ENCODE data around the gene SLC19A1. TPM values are rescaled to one million over a fixed set of nuclear protein-coding genes. Genes with fewer than 3 reads are reported as not detected.

The SLC19A1 gene
- polyA plus RNA-seq, 1 experiment = 8.1 TPM

GRCh38 chr21:45455674-45456583 lies 86.3 kb downstream of the SLC19A1 start:
- Histone ChIP-seq H3K27me3 (ENCODE audit: control insufficient read depth, insufficient read depth, low read length) (no peaks in the 10 kb centered on the region), H3K4me3 (ENCODE audit: low read depth, low read length) (no peak overlapping the region), H3K36me3 (ENCODE audit: control insufficient read depth, insufficient read depth, low read length) (no peaks in the 10 kb centered on the region; the same call in 1 of the 2 replicates)
- ChIA-PET POLR2A (no interaction called here), CTCF (interaction anchor here (0.6 to 0.9 kb wide), 2 partner anchors 16 to 506 kb away, joined by 3 to 5 read pairs; no protein-coding TSS in a partner anchor)
- TF ChIP-seq CTCF (IDR thresholded peaks at IDR 0.05; ENCODE audit: insufficient read depth, low read depth, low read length) = no peak
- no peak for DNase-seq (ENCODE audit: low read depth)

DNA sequence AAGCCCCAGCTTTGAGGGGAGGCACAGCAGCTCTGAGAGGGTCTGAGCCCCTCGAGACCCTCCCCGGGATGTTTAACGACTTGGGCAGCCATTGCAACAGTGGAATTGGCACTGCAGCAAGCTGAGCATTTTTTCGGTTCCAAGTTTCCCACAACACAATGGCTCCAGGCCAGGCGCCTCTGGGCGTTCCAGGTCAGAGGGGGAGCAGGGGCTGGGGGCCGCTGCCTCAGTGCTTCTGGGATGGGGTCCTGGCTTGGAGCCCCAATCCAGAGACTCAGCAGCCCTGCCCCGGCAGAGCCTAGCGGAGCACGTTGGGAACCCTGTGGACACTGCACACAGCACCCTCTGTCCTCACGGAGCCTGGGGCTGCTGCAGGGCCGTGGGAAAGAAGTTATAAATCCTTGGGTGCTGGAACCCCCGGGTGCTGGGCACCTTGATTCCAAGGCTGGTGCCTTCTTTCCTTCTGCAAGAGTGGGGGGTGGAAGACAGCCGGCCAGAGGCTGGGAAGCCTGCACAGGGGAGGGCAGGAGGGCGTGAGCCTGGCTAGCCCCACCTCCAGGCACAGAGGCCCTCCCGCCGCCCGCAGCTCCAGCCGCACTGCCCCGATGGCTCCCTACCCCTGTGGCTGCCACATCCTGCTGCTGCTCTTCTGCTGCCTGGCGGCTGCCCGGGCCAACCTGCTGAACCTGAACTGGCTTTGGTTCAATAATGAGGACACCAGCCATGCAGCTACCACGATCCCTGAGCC lies 87.1 kb downstream of the SLC19A1 start:
- no peaks in the 10 kb centered on the region for H3K27me3 ChIP-seq (ENCODE audit: control insufficient read depth, insufficient read depth, low read length)
- H3K36me3 ChIP-seq (ENCODE audit: control insufficient read depth, insufficient read depth, low read length) = no peaks in the 10 kb centered on the region; the same call in 1 of the 2 replicates
- DNase-seq (ENCODE audit: low read depth) = no peak
- TF ChIP-seq CTCF (IDR thresholded peaks at IDR 0.05; ENCODE audit: insufficient read depth, low read depth, low read length) = no peak
- ChIA-PET CTCF (interaction anchor here (0.9 to 1.6 kb wide), 2 partner anchors 16 to 162 kb away, joined by 5 to 7 read pairs; no protein-coding TSS in a partner anchor), POLR2A (no interaction called here)
- H3K4me3 ChIP-seq (ENCODE audit: low read depth, low read length) = no peak overlapping the region

GRCh38 chr21:45454060-45454925 lies 87.9 kb downstream of the SLC19A1 start:
- peak; percentile 9; the same call in 1 of the 2 replicates for TF ChIP-seq CTCF (IDR thresholded peaks at IDR 0.05; ENCODE audit: insufficient read depth, low read depth, low read length)
- CTCF ChIA-PET = interaction anchor here (0.7 to 1.6 kb wide), 3 partner anchors 14 to 318 kb away, joined by 3 to 10 read pairs (median 7); no protein-coding TSS in a partner anchor
- POLR2A ChIA-PET = no interaction called here

DNA sequence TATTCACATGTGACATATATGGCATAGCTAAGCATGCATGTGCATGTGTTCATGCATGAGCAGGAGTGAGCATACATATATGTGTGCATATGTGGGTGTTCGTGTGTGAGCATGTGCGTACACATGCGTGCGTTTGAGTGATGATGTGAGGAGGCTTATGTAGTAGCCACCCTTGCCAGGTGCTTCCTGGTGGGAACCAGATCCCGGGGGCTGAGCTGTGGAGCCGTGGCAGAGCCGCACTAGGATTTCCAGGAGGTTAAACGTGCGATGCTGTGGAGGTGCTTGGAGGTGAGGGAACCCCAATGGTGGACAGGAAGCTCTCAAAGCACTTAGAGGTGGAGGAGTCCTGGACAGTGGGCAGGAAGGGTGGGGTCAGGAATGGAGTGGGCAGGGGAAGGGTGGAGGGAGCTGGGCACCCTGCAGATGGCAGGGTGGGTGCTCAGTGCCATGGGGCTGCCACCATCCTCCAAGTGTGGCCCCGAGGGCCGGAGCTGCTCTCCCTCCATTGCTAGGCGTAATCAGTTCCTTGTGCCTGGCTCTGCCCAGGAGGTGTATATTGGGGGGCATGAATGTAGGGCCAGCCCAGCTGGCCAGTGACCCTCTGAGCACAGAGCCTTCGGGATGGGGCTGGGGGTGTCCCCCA lies 88.8 kb downstream of the SLC19A1 start:
- ChIA-PET POLR2A (no interaction called here), CTCF (interaction anchor here (0.7 to 1.6 kb wide), 4 partner anchors 13 to 317 kb away, joined by 3 to 10 read pairs (median 6); no protein-coding TSS in a partner anchor)
- H3K27me3 ChIP-seq (ENCODE audit: control insufficient read depth, insufficient read depth, low read length) = no peaks in the 10 kb centered on the region
- TF ChIP-seq CTCF (IDR thresholded peaks at IDR 0.05; ENCODE audit: insufficient read depth, low read depth, low read length) = no peak
- no peak overlapping the region for H3K4me3 ChIP-seq (ENCODE audit: low read depth, low read length)
- H3K36me3 ChIP-seq (ENCODE audit: control insufficient read depth, insufficient read depth, low read length) = no peaks in the 10 kb centered on the region; the same call in 1 of the 2 replicates
- DNase-seq (ENCODE audit: low read depth) = no peak

More at GRCh38 chr21:45454060-45454925, 87.9 kb downstream of the SLC19A1 start:
- DNase-seq (ENCODE audit: low read depth) = no peak
- H3K27me3 ChIP-seq (ENCODE audit: control insufficient read depth, insufficient read depth, low read length) = no peaks in the 10 kb centered on the region
- H3K4me3 ChIP-seq (ENCODE audit: low read depth, low read length) = no peak overlapping the region
- H3K36me3 ChIP-seq (ENCODE audit: control insufficient read depth, insufficient read depth, low read length) = no peaks in the 10 kb centered on the region; the same call in 1 of the 2 replicates

Measured in BJ (cell line).